HepG2 (cell line): ENCODE data around the gene IL22RA1. TPM values are rescaled to one million over a fixed set of nuclear protein-coding genes. Genes with fewer than 3 reads are reported as not detected.
A peak's percentile ranks its signal among the peaks of the same experiment; 100 is the strongest.

Source experiments
- EED ChIP-seq: sonication (generic); formaldehyde crosslinking; IDR thresholded peaks from 2 replicates; pipeline ENCODE4 v1.5.0; 2020; ENCODE audit warnings: mild to moderate bottlenecking, missing genetic modification reagents
- FOSL1 ChIP-seq: sonication (generic); formaldehyde crosslinking; IDR thresholded peaks from 2 replicates; pipeline ENCODE4 v1.9.0; 2021; ENCODE audit warnings: missing genetic modification reagents, borderline replicate concordance
- FOSL2 ChIP-seq: sonication (generic); formaldehyde crosslinking; IDR thresholded peaks from 2 replicates; pipeline ENCODE4 v1.4.0; 2020; ENCODE audit warnings: missing genetic modification reagents
- GABPA ChIP-seq, 2 experiments: IDR thresholded peaks; 2 replicates each; pipeline ENCODE4 v1.6.1; 2011 to 2016; ENCODE audit warnings: low read depth in 2 of 2, low read length in 1 of 2, missing biosample characterization in 1 of 2, missing genetic modification characterization in 1 of 2
- SP140L ChIP-seq: sonication (generic); formaldehyde crosslinking; IDR thresholded peaks from 2 replicates; pipeline ENCODE4 v1.4.0; 2020; ENCODE audit warnings: missing genetic modification reagents, borderline replicate concordance
- TBX2 ChIP-seq: sonication (generic); formaldehyde crosslinking; IDR thresholded peaks from 2 replicates; pipeline ENCODE4 v1.5.0; 2020; ENCODE audit warnings: missing genetic modification reagents, mild to moderate bottlenecking, borderline replicate concordance
- WIZ ChIP-seq: sonication (generic); formaldehyde crosslinking; IDR thresholded peaks from 2 replicates; pipeline ENCODE4 v1.5.1; 2020; ENCODE audit warnings: mild to moderate bottlenecking, missing genetic modification reagents
- ZNF121 ChIP-seq: sonication (generic); formaldehyde crosslinking; IDR thresholded peaks from 2 replicates; pipeline ENCODE4 v1.5.0; 2020; ENCODE audit warnings: mild to moderate bottlenecking, missing genetic modification reagents
- ZNF256 ChIP-seq: sonication (generic); formaldehyde crosslinking; conservative IDR thresholded peaks from 2 replicates; pipeline ENCODE4 v1.4.0; 2020; ENCODE audit warnings: missing genetic modification reagents
- ZNF274 ChIP-seq: sonication (generic); formaldehyde crosslinking; IDR thresholded peaks from 2 replicates; pipeline ENCODE4 v1.5.1; 2020; ENCODE audit warnings: mild to moderate bottlenecking, missing genetic modification reagents
- ZNF362 ChIP-seq: sonication (generic); formaldehyde crosslinking; IDR thresholded peaks from 2 replicates; pipeline ENCODE4 v1.4.0; 2020; ENCODE audit warnings: missing genetic modification reagents, mild to moderate bottlenecking, borderline replicate concordance
- ZNF501 ChIP-seq: sonication (generic); formaldehyde crosslinking; IDR thresholded peaks from 2 replicates; pipeline ENCODE4 v1.5.1; 2020; ENCODE audit warnings: mild to moderate bottlenecking, moderate library complexity, missing genetic modification reagents
- polyA plus RNA-seq, 8 experiments: library from polyadenylated mRNA; depleted of rRNA in 3 of 8; stranded (reverse) in 7 of 8; unstranded in 1 of 8; fragments of >200 nt; fragmentation: Illumina TruSeq in 4 of 8; extraction: Trizol in 4 of 8; gene quantifications; 2 replicates each; pipeline versions ENCODE4 v1.2.1 to v1.2.3, GENCODE V29; 2011 to 2016; ENCODE audit warnings: low read depth in 4 of 8, missing spikeins in 1 of 8, mixed read lengths in 1 of 8; ENCODE audit not compliant: insufficient read depth in 1 of 8
- total RNA-seq, 5 experiments: library from RNA; depleted of rRNA; stranded (reverse); fragments of >200 nt; fragmentation: Illumina TruSeq; extraction: Trizol; gene quantifications; 2 replicates each; pipeline ENCODE4 v1.2.3, GENCODE V29; 2016; ENCODE audit warnings: low read depth in 1 of 5
- TF ChIP-seq, protein P1 (sequence below): sonication (generic); formaldehyde crosslinking; IDR thresholded peaks from 2 replicates; pipeline ENCODE4 v1.9.0; 2021; ENCODE audit warnings: mild to moderate bottlenecking, missing genetic modification reagents
- TF ChIP-seq, protein P2 (sequence below): sonication (generic); formaldehyde crosslinking; conservative IDR thresholded peaks from 2 replicates; pipeline ENCODE4 v1.4.0; 2020; ENCODE audit warnings: missing genetic modification reagents
- TF ChIP-seq, protein P3 (sequence below): sonication (generic); formaldehyde crosslinking; IDR thresholded peaks from 2 replicates; pipeline ENCODE4 v1.5.0; 2020; ENCODE audit warnings: mild to moderate bottlenecking, missing genetic modification reagents, borderline replicate concordance

The IL22RA1 gene
- total and polyA plus RNA-seq, 2 of the 13 experiments (the other 11 are each of a cell fraction or from before 2014, with no cell fraction given), result 4.4 to 10.2 TPM

- TF ChIP-seq, protein P1, sequence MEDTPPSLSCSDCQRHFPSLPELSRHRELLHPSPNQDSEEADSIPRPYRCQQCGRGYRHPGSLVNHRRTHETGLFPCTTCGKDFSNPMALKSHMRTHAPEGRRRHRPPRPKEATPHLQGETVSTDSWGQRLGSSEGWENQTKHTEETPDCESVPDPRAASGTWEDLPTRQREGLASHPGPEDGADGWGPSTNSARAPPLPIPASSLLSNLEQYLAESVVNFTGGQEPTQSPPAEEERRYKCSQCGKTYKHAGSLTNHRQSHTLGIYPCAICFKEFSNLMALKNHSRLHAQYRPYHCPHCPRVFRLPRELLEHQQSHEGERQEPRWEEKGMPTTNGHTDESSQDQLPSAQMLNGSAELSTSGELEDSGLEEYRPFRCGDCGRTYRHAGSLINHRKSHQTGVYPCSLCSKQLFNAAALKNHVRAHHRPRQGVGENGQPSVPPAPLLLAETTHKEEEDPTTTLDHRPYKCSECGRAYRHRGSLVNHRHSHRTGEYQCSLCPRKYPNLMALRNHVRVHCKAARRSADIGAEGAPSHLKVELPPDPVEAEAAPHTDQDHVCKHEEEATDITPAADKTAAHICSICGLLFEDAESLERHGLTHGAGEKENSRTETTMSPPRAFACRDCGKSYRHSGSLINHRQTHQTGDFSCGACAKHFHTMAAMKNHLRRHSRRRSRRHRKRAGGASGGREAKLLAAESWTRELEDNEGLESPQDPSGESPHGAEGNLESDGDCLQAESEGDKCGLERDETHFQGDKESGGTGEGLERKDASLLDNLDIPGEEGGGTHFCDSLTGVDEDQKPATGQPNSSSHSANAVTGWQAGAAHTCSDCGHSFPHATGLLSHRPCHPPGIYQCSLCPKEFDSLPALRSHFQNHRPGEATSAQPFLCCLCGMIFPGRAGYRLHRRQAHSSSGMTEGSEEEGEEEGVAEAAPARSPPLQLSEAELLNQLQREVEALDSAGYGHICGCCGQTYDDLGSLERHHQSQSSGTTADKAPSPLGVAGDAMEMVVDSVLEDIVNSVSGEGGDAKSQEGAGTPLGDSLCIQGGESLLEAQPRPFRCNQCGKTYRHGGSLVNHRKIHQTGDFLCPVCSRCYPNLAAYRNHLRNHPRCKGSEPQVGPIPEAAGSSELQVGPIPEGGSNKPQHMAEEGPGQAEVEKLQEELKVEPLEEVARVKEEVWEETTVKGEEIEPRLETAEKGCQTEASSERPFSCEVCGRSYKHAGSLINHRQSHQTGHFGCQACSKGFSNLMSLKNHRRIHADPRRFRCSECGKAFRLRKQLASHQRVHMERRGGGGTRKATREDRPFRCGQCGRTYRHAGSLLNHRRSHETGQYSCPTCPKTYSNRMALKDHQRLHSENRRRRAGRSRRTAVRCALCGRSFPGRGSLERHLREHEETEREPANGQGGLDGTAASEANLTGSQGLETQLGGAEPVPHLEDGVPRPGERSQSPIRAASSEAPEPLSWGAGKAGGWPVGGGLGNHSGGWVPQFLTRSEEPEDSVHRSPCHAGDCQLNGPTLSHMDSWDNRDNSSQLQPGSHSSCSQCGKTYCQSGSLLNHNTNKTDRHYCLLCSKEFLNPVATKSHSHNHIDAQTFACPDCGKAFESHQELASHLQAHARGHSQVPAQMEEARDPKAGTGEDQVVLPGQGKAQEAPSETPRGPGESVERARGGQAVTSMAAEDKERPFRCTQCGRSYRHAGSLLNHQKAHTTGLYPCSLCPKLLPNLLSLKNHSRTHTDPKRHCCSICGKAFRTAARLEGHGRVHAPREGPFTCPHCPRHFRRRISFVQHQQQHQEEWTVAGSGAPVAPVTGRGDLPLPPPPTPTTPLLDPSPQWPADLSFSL, result no peak
- TF ChIP-seq WIZ (CRISPR knock-in tag) (no peak), ZNF362 (CRISPR knock-in tag) (peak; percentile 20; the same call in 1 of the 2 replicates), FOSL2 (CRISPR knock-in tag) (no peak), ZNF121 (0 out of 2 replicates have a peak, but pooled peaks have one; percentile 12), ZNF256 (no peak), FOSL1 (CRISPR knock-in tag) (no peak), EED (CRISPR knock-in tag) (0 out of 2 replicates have a peak, but pooled peaks have one; percentile 40), SP140L (no peak), TBX2 (CRISPR knock-in tag) (no peak), ZNF274 (CRISPR knock-in tag) (no peak), ZNF501 (CRISPR knock-in tag) (peak; percentile 35; the same call in 1 of the 2 replicates), GABPA (IDR thresholded peaks at IDR 0.05; ENCODE audit: low read depth, low read length) (no peak), GABPA (CRISPR knock-in tag; IDR thresholded peaks at IDR 0.05; ENCODE audit: low read depth) (no peak)
- TF ChIP-seq, protein P2, sequence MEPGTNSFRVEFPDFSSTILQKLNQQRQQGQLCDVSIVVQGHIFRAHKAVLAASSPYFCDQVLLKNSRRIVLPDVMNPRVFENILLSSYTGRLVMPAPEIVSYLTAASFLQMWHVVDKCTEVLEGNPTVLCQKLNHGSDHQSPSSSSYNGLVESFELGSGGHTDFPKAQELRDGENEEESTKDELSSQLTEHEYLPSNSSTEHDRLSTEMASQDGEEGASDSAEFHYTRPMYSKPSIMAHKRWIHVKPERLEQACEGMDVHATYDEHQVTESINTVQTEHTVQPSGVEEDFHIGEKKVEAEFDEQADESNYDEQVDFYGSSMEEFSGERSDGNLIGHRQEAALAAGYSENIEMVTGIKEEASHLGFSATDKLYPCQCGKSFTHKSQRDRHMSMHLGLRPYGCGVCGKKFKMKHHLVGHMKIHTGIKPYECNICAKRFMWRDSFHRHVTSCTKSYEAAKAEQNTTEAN (CRISPR knock-in tag), result no peak
- TF ChIP-seq, protein P3, sequence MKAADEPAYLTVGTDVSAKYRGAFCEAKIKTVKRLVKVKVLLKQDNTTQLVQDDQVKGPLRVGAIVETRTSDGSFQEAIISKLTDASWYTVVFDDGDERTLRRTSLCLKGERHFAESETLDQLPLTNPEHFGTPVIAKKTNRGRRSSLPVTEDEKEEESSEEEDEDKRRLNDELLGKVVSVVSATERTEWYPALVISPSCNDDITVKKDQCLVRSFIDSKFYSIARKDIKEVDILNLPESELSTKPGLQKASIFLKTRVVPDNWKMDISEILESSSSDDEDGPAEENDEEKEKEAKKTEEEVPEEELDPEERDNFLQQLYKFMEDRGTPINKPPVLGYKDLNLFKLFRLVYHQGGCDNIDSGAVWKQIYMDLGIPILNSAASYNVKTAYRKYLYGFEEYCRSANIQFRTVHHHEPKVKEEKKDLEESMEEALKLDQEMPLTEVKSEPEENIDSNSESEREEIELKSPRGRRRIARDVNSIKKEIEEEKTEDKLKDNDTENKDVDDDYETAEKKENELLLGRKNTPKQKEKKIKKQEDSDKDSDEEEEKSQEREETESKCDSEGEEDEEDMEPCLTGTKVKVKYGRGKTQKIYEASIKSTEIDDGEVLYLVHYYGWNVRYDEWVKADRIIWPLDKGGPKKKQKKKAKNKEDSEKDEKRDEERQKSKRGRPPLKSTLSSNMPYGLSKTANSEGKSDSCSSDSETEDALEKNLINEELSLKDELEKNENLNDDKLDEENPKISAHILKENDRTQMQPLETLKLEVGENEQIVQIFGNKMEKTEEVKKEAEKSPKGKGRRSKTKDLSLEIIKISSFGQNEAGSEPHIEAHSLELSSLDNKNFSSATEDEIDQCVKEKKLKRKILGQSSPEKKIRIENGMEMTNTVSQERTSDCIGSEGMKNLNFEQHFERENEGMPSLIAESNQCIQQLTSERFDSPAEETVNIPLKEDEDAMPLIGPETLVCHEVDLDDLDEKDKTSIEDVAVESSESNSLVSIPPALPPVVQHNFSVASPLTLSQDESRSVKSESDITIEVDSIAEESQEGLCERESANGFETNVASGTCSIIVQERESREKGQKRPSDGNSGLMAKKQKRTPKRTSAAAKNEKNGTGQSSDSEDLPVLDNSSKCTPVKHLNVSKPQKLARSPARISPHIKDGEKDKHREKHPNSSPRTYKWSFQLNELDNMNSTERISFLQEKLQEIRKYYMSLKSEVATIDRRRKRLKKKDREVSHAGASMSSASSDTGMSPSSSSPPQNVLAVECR (CRISPR knock-in tag), result peak; percentile 42; the same call in 1 of the 2 replicates
Observed at GRCh38 chr1:24105368-24106160, 37.4 kb downstream of the IL22RA1 start (continued).
